HG03354 (cell line): Measurements from ENCODE around the gene DLD.

Experiments
- ATAC-seq: cut with Tn5 transposase; IDR thresholded peaks from one replicate; pipeline ENCODE4 v1.9.1; 2021; ENCODE audit warnings: mild to moderate bottlenecking; ENCODE audit not compliant: unreplicated experiment, poor library complexity, severe bottlenecking

DLD gene

DNA sequence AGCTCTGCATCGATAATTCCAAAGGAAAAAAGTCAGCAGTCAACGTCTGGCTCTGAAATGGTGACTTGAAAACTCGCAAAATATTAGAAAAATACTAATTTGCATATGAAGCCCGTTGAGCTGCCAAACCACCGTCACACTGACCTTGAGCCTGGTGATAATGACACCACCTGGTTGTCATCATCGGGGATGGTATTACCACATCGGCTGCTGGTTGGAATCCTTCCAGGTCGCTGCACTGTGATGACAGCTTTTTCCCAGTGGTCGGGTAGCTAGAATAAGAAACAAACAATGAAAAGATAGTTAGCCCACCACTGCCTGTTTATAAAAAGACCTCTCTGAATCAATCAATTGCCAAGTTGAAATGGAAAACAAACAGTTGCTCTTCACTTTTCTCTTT lies 70.4 kb downstream of the DLD start:
- no peak for ATAC-seq

DNA sequence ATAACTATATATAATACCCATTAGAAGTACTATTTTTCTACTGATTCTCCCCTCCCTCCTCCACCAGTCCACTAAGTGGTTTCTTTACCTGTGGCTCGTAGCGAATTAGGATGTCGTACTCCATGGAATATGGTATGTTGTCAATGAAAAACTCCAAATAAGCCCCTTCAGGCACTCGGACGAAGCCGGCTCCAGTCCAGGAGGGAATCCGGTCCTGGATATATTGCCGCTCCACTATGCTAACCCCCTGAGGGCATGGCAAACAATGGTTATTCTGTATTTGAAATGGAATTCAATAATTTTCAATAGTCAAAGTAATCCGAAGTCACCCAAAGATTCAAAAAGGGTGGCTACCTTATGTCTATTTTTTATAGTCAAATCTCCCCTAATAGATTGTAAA lies 71.8 kb downstream of the DLD start:
- ATAC-seq = no peak

DNA sequence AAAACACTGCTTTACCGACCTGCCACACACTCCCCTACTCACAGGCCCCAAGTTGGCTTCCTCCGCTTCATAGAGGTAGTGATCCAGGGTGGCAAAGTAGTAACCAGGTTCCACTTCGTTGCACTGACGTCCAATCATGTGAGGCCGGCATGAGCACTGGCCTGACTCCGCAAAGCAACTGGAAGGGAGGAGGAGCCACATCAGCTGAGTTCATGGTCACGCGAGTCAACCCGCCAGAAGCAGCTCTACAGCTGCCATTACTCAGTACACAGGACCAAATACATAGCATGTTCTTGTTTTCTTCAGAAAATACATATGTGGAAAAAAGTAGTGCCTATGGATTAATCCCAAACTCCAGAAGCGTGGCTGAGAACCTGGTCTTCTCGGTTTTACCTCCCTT lies 73.5 kb downstream of the DLD start:
- ATAC-seq = no peak

DNA sequence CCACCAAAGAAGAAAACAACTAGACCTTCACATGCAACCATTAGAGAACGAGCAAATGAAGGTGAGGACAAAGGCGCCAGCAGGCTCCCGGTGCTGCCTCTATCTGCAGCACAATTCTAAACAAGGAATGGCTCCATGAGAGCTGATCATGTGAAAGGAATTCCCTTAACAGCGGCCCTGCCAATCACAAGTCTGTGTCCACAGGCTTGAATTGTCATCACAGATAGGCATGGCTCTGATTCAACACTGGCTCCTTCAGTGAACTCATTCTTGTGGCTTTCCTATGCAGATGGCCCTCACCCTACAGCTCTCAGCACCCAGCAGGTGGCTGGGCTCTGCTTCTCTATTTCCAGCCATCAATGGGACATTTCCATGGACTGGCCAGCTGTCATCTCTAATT lies 75.7 kb downstream of the DLD start:
- no peak for ATAC-seq

DNA sequence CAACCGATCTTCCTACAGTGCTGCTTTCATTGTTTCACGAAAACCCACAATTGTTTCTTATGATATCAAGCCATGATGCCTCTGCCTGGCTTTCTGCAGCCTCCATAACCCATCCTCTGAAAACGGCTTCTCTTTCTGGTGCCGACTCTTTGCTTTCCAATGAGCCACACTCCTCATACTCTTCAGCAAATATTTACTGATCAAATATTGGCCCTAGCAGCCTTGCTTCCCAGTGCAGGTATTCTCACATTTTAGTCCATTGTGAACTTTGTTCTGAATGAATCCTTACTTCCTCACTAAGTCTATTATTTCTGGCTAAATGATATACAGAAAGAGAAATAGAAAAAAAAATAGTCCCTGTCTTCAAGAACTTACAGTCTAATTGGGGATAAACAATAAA lies 76.4 kb downstream of the DLD start:
- ATAC-seq = no peak

GRCh38 chr7:107968449-107968848 lies 77.5 kb downstream of the DLD start:
- ATAC-seq = no peak

- no peak for ATAC-seq
Observed at GRCh38 chr7:107969856-107970255, 78.9 kb downstream of the DLD start.
